NCI-H146 (cell line): ENCODE data around the gene RABGGTA.

Source experiments
- DNase-seq: peaks from one replicate; lab custom pipeline; 2025; lab: John Stamatoyannopoulos, UW

The RABGGTA gene

DNA sequence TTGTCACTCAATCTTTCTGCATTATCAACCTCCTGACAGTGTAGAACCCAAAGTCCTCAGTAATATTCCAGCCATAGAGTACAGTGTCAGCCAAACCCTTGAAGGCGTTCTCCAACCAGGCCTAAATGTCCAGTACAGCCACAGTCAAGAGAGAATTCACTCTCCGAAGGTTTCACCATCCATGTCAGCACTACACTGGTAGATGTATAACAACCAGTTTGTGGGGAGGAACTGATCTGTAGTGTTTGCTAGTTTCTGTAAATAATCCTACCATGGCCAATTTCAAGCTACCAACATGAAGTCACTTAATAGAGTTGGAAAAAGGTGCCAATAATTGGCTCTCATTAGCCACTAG lies 55.1 kb downstream of the RABGGTA start:
- DNase-seq = no peak
